ENCODE measurements around the gene BBC3.
"Not testable (repeated sequence)": the region's sequence is repeated elsewhere in the genome, so short reads cannot be mapped to it uniquely, and the experiment has no call there.

Gene BBC3

DNA sequence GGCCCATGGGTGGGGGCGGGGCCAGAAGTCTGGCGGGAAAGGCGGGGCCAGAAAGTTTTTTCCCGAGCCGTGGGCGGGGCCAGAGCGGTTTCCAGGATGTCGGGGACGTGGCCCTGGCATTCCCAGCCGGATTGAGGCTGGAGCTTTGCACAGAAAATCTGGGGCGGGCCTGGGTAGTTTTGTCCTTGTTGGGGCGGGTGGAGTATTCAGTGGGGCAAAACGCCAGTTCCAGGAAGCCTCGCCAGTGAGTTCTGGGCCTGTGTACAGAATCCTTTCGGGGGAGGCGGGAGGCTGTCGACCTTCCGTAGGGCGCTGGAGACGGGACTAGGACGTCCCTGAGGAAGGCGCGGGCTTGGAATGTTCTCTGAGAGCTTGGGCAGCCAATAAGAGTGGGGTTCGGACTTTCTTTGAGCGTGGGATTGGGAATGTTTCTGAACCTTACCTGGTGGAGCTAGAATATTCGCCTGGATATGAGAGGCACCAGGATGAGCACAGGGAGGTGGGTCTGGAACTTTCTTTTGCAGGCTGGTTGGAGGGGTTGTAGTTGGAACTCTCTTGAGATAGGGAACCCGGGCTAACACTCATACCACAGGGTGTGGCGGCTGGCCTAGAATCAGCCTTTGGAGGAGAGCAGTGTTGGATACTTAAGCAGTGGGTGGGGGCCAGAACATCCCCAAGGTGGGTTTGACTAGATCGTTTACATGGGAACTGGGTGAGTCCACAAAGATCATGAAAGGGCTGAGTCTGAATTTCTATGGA, 26.6 kb upstream of the BBC3 start:
- DNase-seq (ENCODE audit: low spot score): no peak

DNA sequence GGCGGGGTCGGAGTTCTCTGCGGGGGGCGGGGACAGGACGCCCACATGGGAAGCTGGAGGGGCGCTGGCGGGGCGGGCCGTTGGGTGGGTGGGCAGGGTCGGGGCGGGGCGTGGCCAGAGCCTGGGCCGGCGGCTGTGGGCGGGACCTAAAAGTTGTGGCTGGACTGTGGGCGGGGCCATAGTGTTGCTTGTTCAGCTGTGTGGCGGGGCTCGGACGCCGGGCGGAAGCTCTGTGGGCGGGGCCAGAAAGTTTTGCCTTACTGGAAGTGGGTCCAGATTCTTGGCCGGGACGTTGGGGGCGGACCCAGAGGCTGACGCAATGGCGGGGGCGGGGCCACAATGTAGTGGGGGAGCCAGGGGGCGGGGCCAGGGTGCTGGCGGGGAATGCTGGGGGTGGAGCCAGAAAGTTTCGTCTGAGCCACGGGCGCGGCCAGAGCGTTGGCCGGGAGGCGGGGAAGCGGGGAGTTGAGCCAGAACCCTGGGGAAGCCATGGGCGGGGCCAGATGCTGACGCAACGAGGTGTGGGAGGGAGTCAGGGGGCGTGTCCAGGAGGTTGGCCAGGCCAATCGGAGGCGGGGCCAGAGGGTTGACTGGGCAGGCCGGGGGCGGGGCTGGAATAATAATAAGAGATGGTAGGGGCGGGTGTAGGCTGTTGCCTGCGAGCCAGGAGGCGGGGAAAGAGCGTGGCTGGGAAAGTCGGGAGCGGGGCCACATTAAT, 25.9 kb upstream of the BBC3 start:
- DNase-seq (ENCODE audit: low spot score): peak; percentile 100

DNA sequence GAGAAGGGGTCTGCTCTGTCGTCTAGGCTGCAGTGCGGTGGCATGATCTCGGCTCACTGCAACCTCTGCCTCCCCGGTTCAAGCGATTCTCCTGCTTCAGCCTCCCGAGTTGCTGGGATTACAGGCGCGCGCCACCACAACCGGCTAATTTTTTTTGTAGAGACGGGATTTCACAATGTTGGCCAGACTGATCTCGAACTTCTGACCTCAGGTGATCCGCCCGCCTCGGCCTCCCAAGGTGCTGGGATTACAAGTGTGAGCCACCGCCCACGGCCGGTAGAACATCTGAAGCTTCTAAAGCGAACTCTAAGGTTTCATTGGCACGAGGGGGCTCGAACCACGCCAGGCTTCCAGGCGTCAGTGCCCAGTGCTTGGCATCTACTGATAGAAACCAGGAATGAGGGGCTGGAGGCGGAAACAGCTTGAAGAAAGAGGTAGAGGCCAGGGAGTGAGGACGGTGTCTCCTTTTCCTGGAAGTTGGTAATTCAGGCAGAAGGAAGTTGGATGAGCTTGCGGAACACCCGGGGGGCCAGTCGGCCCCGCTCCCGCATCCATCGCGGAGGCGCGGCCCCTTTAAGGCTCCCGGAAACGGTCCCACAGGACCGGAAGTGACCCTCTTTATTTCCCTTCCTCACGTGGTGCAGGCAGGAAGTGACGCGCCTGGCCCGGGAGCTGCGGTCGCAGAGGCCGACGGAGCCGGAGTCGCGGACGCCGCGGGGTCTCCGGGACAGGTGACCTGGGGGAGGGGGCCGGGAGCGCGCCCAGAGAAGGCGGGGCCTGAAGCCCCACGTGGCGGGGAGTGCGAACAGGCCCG, 25.1 kb upstream of the BBC3 start, which contains the start of gene CCDC9:
TSS of gene CCDC9 (plus strand) at position 647 of the 814 bp plus-strand sequence. CDS start 1,876 bp downstream, outside the sequence.
- DNase-seq (ENCODE audit: low spot score): peak; percentile 95

DNA sequence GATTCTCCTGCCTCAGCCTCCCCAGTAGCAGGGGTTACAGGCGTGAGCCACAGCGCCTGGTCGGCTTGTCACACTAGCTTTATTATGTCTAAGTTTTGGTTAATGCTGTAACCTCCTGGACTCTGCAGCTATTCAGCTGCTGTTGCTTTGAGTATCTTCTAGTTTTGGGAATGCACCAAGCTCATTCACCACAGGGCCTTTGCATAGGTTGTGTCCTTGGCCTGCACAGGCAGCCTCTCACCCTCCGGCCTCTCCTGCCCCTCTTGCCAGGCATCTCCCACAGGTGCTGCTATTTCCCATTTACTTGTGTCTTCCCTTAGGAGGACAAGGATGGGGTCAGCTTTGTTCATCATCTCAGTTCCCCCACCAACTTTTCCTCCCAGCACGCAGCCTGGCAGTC, 23.0 kb upstream of the BBC3 start:
- DNase-seq (ENCODE audit: low spot score): no peak

DNA sequence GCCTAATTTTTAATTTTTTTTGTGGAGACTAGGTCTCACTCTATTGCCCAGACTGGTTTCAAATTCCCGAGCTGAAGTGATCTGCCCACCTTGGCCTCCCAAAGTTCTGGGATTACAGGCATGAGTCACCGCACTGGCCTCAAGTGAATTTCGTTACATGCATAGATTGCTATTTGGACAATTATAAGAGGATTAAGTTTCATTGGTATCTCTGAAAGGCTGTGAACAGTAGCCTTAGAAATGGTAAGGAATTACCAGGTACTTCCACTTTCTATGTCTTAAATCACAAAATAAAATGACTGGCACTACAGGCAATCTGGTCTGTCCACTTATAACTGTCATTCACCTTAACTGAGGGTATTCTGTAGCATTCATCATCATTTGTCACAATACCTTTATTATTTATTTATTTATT, 22.5 kb upstream of the BBC3 start:
- no peak for DNase-seq (ENCODE audit: low spot score)

DNA sequence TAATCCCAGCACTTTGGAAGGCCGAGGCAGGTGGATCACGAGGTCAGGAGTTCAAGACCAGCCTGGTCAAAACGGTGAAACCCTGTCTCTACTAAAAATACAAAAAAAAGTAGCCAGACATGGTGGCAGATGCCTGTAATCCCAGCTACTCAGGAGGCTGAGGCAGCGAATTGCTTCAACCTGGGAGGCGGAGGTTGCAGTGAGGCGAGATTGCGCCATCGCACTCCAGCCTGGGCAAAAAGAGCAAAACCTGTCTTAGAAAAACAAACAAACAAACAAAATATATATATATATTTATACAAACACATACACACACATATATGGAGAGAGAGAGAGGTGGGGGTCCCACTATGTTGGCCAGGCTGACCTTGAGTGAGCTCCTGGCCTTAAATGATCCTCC, 22.0 kb upstream of the BBC3 start:
- DNase-seq (ENCODE audit: low spot score): not testable (repeated sequence)

DNA sequence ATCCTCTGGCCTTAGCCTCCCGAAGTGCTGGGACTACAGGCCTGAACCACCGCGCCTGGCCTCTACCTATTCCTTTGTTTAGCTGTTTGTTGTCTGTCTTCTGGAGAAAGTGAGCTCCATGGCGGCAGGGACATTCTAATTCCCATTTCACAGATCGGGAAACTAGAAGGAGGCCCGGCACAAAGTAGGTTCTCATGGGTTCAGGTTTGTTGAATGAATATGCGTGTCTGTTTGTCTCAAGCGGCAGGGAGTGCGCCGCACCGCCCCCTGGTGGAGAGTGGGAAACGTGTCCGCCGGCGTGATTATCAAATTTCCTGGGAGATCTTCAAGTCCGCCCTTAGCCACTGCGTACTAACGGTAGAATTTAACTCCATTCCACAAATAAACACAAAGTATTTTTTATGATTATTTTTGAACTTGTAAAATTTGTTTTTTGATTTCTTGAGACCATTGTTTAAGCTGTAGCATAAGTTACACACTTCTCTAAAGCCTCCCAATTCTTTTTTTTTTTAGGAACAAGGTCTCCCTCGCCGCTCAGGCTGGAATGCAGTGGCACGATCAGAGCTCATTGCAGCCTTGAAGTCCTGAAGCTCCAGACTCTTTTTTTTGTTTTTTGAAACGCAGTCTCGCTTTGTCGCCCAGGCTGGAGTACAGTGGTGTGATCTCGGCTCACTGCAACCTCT, 16.4 kb upstream of the BBC3 start:
- DNase-seq (ENCODE audit: low spot score): peak; percentile 78

DNA sequence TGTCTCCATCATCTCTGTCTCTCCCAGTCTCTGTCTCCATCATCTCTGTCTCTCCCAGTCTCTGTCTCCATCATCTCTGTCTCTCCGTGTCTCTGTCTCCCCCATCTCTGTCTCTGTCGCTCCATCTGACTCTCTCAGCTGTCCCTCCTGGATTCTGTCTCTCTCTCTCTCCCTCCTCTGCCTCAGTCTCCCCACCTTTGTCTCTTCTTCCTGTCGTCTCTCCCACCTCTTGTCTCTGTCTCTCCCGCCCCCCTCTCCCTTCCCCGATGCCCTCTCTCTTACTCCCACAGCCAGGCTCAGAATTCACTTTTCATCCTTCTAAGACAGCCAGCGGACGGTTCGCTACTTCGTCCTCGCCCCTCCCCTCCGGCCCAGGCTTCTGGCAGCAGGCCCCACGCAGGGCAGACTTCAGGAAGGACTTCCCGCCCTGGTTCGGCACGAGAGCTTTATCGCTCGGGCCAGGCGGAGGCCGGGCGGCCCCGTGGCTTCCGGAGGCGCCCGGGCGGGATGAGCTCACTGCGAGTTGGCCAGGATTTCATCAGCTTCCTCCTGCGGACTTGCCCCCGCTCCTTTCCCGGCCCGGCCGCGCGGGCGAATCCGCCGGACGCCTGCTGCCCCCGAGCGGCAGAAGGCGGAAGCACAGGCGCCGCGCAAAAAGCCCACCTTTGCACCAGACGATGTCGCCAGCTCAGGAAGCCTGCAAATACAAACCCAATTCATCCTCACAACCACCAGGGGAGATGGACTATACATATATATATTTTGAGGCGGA, 13.0 kb upstream of the BBC3 start:
- DNase-seq (ENCODE audit: low spot score): peak; percentile 96

DNA sequence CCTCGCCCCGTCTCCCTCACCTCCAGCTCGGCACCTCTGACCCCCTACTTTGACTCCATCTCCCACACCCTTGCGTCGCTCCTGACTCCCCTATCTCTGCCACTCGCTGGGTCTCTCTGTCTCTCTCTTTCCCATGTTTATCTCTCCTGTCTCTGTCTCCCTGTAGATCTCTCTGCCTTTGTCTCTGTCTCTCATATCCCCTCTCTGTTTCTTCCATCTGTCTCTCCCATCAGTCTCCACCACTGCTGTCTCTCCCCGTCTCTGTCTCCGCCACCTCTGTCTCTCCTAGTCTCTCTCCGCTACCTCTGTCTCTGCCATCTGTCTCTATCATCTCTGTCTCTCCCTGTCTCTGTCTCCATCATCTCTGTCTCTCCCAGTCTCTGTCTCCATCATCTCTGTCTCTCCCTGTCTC, 12.4 kb upstream of the BBC3 start:
- no peak for DNase-seq (ENCODE audit: low spot score)

DNA sequence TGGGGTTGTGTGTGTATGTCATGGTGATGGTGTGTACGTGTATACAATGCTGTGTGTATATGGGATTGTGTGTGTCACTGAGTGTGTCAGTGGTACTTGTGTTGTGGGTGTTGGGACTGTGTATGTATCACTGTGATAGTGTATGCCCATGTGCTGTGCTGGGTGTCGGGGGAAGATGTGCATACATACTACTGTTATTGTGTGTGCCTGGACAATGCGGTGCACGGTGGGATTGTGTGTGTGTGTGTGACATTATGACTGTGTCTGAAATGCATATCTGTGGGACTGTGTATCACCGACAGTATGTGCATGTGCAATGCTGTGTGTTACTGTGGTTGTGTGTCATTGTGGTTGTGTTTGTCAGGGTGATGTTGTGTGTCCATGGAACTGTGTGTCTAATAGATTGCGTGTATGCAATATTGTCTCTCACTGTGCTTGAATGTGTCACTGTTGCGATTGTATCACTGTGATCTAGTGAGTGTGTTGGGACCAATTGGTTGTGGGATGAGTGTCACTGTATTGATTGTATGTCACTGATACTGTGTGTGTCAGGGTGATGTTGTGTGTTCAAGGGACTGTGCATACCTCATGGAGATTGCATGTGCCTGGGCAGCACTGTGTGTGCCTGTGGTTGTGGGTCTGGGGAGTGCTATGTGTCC, 11.0 kb upstream of the BBC3 start:
- DNase-seq (ENCODE audit: low spot score): no peak

DNA sequence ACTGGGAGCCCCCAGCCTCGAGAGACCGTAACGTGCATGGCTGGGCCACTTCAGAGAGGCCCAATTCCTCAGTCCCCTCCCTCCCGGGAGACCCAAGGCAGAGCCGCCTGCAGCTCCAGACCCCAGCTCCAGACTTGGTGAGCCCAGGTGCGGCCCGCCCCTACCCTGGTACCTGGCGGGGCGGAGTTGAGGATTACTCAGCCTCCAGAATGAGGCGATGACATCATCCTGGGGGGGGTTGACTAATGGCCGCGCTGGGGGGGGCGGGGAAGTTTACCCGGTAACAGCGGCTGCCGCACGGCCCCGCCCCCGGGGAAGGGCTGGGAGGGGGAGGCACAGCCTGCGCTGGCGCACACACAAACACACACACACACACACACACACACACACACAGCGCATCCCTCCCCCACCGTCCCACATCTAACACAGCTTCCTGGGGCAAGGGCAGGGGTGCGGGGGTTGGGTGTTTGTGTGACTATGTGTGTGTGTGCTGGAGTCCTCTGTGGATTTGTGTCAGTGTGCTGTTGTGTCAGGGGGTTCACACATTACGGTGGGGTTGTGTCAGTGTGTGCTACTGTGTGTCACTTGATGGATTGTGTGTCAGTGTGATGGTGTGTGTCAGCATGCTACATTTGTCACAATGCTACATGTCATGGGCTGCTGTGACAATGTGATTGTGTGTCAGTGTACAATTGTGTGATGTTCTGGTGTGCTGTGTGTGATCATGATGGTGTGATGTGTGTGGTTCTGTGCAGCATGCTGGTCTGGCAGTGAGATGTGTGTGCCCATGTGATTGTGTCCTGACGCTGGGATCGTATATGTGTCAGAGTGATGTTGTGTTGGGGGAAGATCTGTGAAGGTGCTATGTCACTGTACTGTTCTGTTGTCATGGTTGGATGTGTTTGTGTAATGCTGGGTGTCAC, 10.3 kb upstream of the BBC3 start:
- DNase-seq (ENCODE audit: low spot score): peak; percentile 78

DNA sequence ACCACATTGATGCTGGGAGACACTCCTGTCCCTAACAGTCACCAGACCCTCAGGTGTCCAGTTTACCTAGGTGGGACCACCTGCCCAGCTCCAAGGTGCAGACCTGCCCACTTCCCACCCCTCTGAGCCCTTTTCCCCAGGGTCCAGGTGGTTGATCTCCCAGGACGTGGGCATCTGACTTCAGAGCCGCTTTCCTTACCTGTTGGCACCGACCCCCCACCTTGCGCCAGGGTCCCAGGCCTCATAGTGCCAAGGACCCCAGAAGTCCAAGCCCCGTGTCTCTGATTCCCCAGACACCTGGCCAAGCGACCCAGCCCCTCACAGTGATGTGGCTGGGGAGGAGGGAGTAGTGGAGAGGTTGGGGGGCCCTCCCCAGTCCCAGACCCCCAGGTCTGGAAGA, 9.6 kb upstream of the BBC3 start:
- no peak for DNase-seq (ENCODE audit: low spot score)

DNA sequence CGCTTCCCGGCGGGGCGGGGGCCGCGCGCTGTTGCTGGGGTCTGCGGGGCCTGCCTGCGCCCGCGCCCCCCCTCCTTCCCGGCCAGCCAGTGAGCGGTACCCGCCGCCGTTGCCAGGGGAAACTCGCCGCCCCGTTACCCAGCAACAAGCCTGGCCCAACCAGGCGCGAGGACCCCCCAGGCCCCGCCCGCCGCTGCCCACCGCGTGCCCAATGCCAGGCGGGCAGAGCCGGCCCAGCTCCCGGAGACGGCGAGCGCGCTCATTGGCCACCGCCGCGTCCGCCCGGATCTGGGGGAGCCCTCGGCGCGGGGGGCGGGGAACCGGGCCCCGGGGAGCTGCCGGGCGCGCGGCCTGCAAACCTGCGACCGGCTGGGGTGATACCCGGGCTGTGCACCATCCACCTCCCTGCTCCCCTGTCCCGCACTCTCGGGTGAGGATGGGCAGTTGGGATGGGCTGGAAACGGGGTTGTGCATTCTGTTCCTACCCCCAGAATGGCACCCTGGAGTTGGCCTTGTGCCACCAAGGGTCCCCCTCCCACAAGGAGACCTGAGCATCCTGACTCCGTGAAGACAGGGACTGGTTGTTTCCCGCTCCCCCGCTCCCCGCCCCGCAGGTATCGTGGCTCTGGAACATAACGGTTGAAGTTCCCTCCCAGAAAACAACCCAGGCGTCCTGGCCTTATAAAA, 8.8 kb upstream of the BBC3 start:
- no peak for DNase-seq (ENCODE audit: low spot score)

DNA sequence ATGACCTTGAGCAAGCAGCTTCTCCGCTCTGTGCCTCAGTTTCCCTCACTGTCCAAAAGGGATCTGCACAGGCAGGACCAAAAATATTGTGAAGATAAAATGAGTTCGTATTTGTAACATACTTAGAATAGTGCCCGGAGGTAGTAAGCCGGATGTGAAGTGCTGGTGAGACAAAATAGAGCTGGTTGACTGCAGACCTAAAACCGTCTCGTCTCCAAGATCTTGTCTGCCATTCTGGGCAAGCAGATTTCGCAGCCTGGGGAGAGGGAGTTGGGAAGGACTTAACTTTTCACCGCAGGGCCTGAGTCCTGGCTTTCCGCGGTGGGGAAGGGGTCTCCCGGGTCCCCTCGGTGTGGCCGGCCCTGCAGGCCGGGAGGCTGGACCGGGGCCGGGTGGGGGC, 8.2 kb upstream of the BBC3 start:
- DNase-seq (ENCODE audit: low spot score): no peak

DNA sequence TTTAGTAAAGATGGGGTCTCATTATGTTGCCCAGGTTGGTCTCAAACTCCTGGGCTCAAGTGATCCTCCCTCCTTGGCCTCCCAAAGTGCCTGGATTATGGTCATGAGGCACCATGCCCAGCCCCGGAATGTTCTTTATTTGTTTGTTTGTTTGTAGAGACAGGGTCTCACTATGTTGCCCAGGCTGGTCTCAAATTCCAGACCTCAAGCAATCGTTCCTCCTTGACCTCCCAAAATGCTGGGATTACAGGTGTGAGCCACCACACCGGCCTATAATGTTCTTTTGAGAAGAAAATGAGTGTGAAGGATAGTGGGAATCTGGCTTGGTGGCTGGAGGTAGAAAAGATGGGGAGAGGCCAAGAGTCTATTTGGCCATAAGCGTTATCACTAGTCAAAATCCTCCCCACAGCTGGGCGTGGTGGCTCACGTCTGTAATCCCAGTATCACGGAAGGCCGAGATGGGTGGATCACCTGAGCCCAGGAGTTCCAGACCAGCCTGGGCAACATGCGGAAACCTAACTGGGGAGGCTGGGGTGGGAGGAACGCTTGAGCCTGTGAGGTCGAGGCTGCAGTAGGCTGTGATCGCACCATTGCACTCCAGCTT, 5.2 kb upstream of the BBC3 start:
- no peak for DNase-seq (ENCODE audit: low spot score)

DNA sequence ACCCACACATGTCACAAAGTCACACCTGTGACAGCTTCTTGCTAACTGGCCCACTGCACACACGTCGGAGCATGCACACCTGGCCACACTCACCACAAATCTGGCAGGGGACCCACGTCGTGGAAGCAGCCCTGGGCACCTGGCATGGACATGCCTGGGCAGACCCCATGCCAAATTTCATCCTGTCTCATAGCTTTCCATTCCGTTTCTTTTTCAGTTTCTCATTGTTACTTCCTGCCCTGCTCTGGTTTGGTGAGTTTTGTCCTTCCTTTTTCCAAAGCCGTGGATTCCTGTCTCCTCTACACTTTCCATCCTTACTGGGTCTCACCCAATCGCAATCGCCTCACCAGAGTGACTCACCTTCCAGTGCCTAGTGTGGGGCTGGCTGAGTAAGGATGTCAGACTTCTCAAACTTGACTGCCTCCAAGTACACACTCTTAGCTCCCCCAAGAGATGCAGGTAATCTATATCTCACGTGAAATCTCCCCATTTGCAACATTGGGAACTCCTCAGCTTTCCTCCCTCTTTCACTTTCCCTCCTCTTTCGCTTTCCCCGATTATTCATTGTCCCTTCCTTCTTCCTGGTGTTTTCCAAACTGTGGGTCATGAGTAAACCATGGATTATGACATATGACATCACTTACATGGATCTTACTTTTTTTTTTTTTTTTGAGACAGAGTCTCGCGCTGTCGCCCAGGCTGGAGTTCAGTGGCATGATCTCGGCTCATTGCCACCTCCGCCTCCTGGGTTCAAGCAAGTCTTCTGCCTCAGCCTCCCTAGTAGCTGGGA, 1.6 kb upstream of the BBC3 start:
- peak; percentile 82 for DNase-seq (ENCODE audit: low spot score)

DNA sequence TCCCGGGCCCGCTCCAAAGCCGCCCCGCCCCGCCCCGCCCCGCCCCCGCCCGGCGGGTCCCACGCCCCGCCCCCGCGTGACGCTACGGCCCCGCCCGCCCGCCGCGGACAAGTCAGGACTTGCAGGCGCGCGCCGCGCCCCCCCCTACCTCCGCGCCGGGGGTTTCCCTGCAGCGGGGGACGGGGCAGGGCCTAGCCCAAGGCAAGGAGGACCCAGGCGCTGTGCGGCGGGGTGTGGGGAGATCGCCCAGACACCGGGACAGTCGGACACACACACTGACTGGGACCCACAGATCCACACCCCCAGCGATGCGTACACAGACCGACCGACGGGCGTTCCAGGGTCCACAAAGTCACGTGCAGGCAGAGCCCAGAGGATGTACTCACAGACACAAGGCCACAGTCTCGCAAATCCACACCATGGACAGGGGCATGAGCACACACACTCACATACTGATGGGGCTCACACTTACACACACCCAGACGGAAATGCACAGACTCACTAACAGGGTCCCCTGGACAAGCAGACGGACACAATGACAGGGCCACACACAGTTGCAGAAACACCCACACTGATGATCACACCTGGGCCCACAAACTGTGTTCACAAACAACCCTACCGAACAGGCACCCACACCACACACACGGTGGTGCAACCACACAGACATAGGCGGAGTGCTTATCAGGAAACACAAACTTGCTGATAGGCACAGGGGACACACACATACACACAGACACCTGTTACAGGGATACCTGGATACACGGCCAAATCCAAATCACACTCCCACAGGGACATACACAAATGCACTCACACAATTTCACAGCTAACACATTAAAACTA, 436 bp upstream of the BBC3 start:
- DNase-seq (ENCODE audit: low spot score): peak; percentile 89

All from LoVo (cell line).